ENCODE measurements around the gene EMP1.

The EMP1 gene

GRCh38 chr12:13218641-13219040, 22.1 kb downstream of the EMP1 start:
- H3K27me3 ChIP-seq (ENCODE audit: insufficient read depth, poor library complexity, severe bottlenecking): no peaks in the 10 kb centered on the region
- no peaks in the 10 kb centered on the region for H3K9me3 ChIP-seq (ENCODE audit: severe bottlenecking)
- DNase-seq (ENCODE audit: low spot score): no peak
- TF ChIP-seq CTCF (IDR thresholded peaks at IDR 0.05; ENCODE audit: poor library complexity, severe bottlenecking): no peak
- peaks cover 36% of the 10 kb centered on the region for H3K36me3 ChIP-seq (ENCODE audit: low read depth)
- no peak overlapping the region for H3K4me3 ChIP-seq (ENCODE audit: severe bottlenecking)
- peaks cover 19% of the 10 kb centered on the region for H3K4me1 ChIP-seq (ENCODE audit: insufficient read depth, poor library complexity, severe bottlenecking)
- no peak overlapping the region for H3K27ac ChIP-seq (ENCODE audit: poor library complexity, severe bottlenecking)
- no peak for ATAC-seq (ENCODE audit: low read depth)

GRCh38 chr12:13219320-13219719, 22.8 kb downstream of the EMP1 start:
- Histone ChIP-seq H3K4me3 (ENCODE audit: severe bottlenecking) (no peak overlapping the region), H3K27me3 (ENCODE audit: insufficient read depth, poor library complexity, severe bottlenecking) (no peaks in the 10 kb centered on the region), H3K36me3 (ENCODE audit: low read depth) (peaks cover 29% of the 10 kb centered on the region), H3K27ac (ENCODE audit: poor library complexity, severe bottlenecking) (no peak overlapping the region), H3K4me1 (ENCODE audit: insufficient read depth, poor library complexity, severe bottlenecking) (peaks cover 24% of the 10 kb centered on the region), H3K9me3 (ENCODE audit: severe bottlenecking) (no peaks in the 10 kb centered on the region)
- no peak for TF ChIP-seq CTCF (IDR thresholded peaks at IDR 0.05; ENCODE audit: poor library complexity, severe bottlenecking)
- DNase-seq (ENCODE audit: low spot score) (no peak), ATAC-seq (ENCODE audit: low read depth) (no peak)

GRCh38 chr12:13220838-13221237, 24.3 kb downstream of the EMP1 start:
- Histone ChIP-seq H3K27ac (ENCODE audit: poor library complexity, severe bottlenecking) (no peak overlapping the region), H3K9me3 (ENCODE audit: severe bottlenecking) (no peaks in the 10 kb centered on the region), H3K4me3 (ENCODE audit: severe bottlenecking) (no peak overlapping the region), H3K4me1 (ENCODE audit: insufficient read depth, poor library complexity, severe bottlenecking) (peaks cover 24% of the 10 kb centered on the region), H3K36me3 (ENCODE audit: low read depth) (peaks cover 15% of the 10 kb centered on the region), H3K27me3 (ENCODE audit: insufficient read depth, poor library complexity, severe bottlenecking) (no peaks in the 10 kb centered on the region)
- ATAC-seq (ENCODE audit: low read depth): no peak
- TF ChIP-seq CTCF (IDR thresholded peaks at IDR 0.05; ENCODE audit: poor library complexity, severe bottlenecking): no peak
- DNase-seq (ENCODE audit: low spot score): no peak

DNA sequence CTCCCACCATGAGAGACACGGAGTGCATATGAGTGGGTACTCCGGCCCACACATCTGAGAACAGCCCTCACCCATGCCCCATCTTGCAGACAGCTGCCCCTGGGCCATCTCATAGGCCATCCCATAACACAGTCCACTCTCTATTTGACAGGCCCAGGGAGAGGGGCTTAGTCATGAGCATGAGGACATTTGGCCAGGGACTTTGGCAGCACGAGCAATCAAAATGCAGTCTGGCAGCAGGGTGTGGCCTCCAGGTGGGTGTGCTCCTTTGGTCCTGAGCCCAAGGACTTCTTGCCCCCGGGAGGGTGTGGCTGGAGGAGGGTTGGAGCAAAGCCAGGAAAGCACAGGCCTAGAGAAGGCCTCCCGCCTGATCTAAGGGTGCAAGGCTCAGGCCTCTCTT, 25.6 kb downstream of the EMP1 start:
- no peak for TF ChIP-seq CTCF (IDR thresholded peaks at IDR 0.05; ENCODE audit: poor library complexity, severe bottlenecking)
- Histone ChIP-seq H3K4me3 (ENCODE audit: severe bottlenecking) (no peak overlapping the region), H3K4me1 (ENCODE audit: insufficient read depth, poor library complexity, severe bottlenecking) (peaks cover 24% of the 10 kb centered on the region), H3K36me3 (ENCODE audit: low read depth) (peaks cover 3% of the 10 kb centered on the region), H3K27me3 (ENCODE audit: insufficient read depth, poor library complexity, severe bottlenecking) (no peaks in the 10 kb centered on the region), H3K27ac (ENCODE audit: poor library complexity, severe bottlenecking) (peak overlapping the region; percentile 77), H3K9me3 (ENCODE audit: severe bottlenecking) (no peaks in the 10 kb centered on the region)
- peak; percentile 48; the same call in 2 of the 3 replicates for ATAC-seq (ENCODE audit: low read depth)
- peak; percentile 42 for DNase-seq (ENCODE audit: low spot score)

DNA sequence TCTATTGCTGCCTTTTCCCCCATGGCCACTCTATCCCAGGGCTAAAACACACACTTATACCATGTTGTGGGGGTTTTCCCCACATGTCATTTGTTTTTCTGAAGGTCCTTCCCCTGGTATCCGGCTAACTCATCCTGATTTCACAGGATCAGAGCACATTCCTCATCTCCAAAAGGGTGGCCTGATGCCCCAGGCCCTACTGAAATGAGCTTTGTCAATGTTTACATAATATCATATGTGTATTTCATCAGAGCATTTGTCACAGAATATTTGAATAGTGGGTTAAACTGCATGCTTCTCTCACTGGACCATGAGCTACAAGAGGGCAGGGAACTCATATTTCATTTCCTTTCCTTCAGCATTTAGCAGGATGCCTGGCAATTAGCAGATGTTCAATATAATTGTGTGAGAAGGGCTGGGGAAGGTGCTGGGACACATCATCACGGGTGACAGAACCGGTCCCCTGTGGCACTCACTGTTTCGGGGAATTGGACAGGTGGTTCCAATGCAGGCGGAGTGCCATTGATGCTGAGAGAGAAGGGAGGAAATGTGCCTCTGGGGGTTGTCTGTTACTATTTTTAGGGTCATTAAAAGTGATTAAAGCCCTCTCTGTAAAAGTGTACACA, 26.8 kb downstream of the EMP1 start:
- no peaks in the 10 kb centered on the region for H3K9me3 ChIP-seq (ENCODE audit: severe bottlenecking)
- ATAC-seq (ENCODE audit: low read depth) (peak; percentile 89), DNase-seq (ENCODE audit: low spot score) (peak; percentile 47)
- no peaks in the 10 kb centered on the region for H3K27me3 ChIP-seq (ENCODE audit: insufficient read depth, poor library complexity, severe bottlenecking)
- H3K4me1 ChIP-seq (ENCODE audit: insufficient read depth, poor library complexity, severe bottlenecking): peaks cover 24% of the 10 kb centered on the region
- no peak for TF ChIP-seq CTCF (IDR thresholded peaks at IDR 0.05; ENCODE audit: poor library complexity, severe bottlenecking)
- no peak overlapping the region for H3K4me3 ChIP-seq (ENCODE audit: severe bottlenecking)
- no peaks in the 10 kb centered on the region for H3K36me3 ChIP-seq (ENCODE audit: low read depth)
- H3K27ac ChIP-seq (ENCODE audit: poor library complexity, severe bottlenecking): peak overlapping the region; percentile 77

Data from RWPE2 (cell line).